ENCODE results near the gene RAD51B.
"Not testable (repeated sequence)": the region's sequence is repeated elsewhere in the genome, so short reads cannot be mapped to it uniquely, and the experiment has no call there.

The RAD51B gene

DNA sequence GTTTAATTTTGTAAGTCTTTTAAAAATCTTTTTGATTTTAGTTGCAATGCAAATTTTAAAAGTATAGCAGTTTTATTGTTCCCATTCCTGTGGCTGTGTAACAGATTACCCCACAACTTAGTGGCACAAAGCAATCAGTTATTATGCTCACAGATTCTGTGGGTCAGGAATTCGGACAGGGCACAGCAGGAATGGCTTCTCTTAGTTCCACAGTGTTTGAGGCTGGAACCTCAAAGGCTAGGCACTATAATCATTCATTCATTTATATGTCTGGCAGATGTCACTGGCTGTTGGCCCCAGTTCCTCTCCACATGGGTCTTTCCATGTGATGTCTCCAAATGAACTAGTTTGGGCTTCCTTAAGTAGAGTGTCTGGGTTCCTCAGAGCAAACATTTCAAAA, 193.3 kb downstream of the RAD51B start:
- no peaks in the 10 kb centered on the region for H3K4me1 Mint-ChIP-seq
- no peak for ATAC-seq (ENCODE audit: low read depth)
- no peaks in the 10 kb centered on the region for H3K27me3 Mint-ChIP-seq
- peaks cover 6% of the 10 kb centered on the region for H3K36me3 Mint-ChIP-seq
- H3K4me3 Mint-ChIP-seq: no peak overlapping the region
- no peak for DNase-seq (ENCODE audit: low spot score in 2 of 2)
- no peak overlapping the region for H3K27ac Mint-ChIP-seq
- H3K9me3 Mint-ChIP-seq: peaks cover 3% of the 10 kb centered on the region

DNA sequence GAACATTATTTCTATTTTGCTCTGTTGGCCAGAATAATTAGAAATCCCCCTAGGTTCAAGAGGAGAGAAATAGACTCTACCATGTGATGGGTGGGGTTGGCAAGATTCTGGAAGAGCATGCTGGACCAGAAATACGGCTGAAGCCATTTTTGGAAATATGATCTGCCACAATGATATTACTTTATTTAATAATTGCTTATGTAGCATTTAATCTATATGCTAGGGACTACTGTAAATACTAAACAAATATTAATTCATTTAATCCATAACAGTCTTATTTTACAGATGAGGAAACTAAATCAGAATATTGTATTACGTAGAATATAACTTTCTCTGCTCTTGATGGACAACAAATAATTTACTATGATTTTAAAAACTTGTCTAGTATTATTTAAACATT, 193.7 kb downstream of the RAD51B start:
- DNase-seq (ENCODE audit: low spot score in 2 of 2): no peak
- Mint-ChIP-seq H3K36me3 (peaks cover 6% of the 10 kb centered on the region), H3K4me1 (no peaks in the 10 kb centered on the region), H3K9me3 (peaks cover 3% of the 10 kb centered on the region), H3K27ac (no peak overlapping the region), H3K27me3 (no peaks in the 10 kb centered on the region), H3K4me3 (no peak overlapping the region)
- ATAC-seq (ENCODE audit: low read depth): no peak

DNA sequence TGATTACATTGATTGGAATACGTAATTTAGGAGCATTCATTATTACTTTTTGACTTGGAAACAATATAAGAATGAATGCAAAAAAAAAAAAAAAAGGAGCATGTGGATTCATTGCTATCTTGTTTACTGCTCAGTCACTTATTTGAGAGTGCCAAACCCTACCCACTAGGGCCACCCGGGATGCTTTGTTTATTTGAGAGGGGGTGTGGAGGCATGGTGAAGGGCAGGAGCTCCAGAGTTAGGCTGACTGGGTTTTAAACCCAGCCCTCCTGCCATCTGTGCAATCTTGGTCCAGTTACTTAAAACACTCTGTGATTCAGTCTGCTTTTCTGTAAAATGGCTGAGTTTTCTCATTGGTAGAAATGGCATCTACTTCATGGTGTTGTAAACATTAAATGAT, 195.2 kb downstream of the RAD51B start:
- Mint-ChIP-seq H3K9me3 (peaks cover 3% of the 10 kb centered on the region), H3K36me3 (peaks cover 6% of the 10 kb centered on the region), H3K27ac (no peak overlapping the region), H3K27me3 (no peaks in the 10 kb centered on the region), H3K4me3 (no peak overlapping the region), H3K4me1 (no peaks in the 10 kb centered on the region)
- ATAC-seq (ENCODE audit: low read depth): no peak
- DNase-seq (ENCODE audit: low spot score in 2 of 2): no peak

DNA sequence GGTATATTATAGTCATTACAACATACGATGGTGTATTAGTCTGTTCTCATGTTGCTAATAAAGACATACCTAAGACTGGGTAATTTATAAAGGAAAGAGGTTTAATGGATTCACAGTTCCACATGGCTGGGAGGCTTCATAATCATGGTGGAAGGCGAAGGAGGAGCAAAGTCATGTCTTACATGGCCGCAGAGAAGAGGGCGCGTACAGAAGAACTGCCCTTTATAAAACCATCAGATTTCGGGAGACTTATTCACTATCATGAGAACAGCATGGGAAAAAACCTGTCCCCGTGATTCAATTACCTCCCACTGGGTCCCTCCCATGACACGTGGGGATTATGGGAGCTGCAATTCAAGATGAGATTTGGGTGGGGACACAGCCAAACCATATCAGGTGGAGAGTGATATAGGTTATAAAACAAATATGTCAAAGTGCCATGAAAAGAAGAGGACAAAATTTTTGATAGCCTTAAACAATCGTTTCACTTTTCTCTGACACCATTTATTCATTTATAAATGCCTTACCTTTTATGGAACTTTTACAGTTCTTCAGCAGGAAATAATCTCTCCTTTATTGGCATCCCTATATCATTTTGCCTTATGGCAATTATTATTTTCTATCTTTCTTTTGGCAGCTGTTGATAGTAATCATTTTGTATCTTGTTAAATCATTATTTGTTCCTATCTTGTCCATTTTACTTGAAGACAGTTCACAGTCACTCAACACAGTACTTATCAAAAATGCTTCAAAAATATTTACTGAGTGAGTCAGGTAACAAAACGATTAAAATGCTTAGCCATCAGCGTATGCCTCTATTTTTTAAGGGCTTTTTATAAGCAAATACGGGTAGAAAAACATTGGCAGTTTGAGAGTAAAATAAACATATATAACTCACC, 196.0 kb downstream of the RAD51B start:
- no peak overlapping the region for H3K27ac Mint-ChIP-seq
- no peaks in the 10 kb centered on the region for H3K4me1 Mint-ChIP-seq
- ATAC-seq (ENCODE audit: low read depth) (no peak), DNase-seq (ENCODE audit: low spot score in 2 of 2) (no peak)
- peaks cover 3% of the 10 kb centered on the region for H3K9me3 Mint-ChIP-seq
- no peak overlapping the region for H3K4me3 Mint-ChIP-seq
- H3K27me3 Mint-ChIP-seq: no peaks in the 10 kb centered on the region
- H3K36me3 Mint-ChIP-seq: peaks cover 6% of the 10 kb centered on the region

DNA sequence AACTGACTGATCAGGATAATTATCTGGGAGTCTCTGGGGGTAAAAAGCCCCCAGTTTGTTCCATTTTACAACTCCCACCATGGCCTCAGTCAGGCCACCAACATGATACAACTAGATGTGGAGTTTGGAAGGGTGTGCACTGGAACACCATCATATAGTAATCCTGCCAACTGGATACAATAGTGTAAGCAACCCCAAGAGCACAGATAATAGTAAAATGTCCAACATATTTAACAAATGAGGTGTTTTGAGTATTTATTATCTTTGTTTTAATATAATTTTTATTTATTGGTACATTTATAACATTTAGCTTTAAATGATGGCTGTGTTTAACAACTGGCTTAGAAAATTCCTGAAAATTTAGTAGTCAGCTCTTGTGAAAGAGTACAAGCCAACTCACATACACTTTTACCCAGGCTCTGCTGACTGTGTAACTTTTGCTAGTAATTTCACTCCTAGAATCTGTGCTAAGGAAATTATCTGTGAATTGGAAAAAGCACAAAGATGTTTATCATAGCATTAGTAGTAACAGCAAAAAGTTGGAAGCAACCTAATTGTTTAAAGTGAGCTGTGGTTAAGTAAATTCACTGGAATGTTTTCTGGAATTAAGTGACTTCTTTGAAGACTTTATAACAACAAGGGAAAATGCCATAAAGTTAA, 196.8 kb downstream of the RAD51B start:
- Mint-ChIP-seq H3K27ac (no peak overlapping the region), H3K27me3 (no peaks in the 10 kb centered on the region), H3K9me3 (peaks cover 3% of the 10 kb centered on the region), H3K36me3 (peaks cover 6% of the 10 kb centered on the region), H3K4me1 (peaks cover 5% of the 10 kb centered on the region), H3K4me3 (no peak overlapping the region)
- ATAC-seq (ENCODE audit: low read depth) (no peak), DNase-seq (ENCODE audit: low spot score in 2 of 2) (no peak)

DNA sequence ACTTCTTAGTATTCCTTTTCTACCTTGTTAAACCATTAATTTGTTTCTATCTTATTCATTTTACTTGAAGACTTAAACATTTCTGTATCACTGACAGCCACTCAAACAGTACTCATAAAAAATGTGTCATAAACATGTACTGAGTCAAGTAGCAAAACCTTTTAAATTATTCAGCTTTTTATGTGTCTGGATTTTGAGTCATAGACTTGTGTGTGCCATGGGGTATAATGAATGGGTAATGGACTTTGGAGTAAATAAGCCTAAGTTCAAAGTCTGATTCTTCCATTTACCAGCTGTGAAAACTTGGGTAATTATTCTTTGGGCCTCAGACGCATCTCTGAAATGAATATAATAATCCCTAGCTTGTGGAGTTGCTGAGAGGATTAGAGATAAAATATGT, 199.0 kb downstream of the RAD51B start:
- Mint-ChIP-seq H3K4me1 (peaks cover 7% of the 10 kb centered on the region), H3K27ac (no peak overlapping the region), H3K9me3 (peaks cover 6% of the 10 kb centered on the region), H3K27me3 (no peaks in the 10 kb centered on the region), H3K4me3 (no peak overlapping the region), H3K36me3 (peaks cover 18% of the 10 kb centered on the region)
- DNase-seq (ENCODE audit: low spot score in 2 of 2): no peak
- ATAC-seq (ENCODE audit: low read depth): no peak

DNA sequence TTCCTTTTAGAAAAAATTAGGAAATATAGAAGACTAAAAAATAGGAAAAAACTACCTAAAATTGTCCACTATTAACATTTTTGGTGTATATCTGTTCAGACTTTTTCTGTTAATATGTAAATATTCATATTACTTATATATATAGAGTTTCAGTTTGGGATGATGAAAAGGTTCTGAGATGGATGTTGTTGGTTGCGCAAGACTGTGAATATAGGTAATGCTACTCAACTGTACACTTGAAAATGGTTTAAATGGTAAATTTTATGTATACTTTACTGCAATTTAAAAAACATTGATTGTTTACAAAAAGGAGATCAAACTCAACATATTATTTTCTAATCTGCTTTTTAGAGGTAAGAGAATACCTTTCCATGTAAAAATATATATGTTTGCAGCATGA, 200.9 kb downstream of the RAD51B start:
- DNase-seq (ENCODE audit: low spot score in 2 of 2): no peak
- Mint-ChIP-seq H3K4me3 (no peak overlapping the region), H3K9me3 (peaks cover 4% of the 10 kb centered on the region), H3K27me3 (no peaks in the 10 kb centered on the region), H3K36me3 (peaks cover 14% of the 10 kb centered on the region), H3K4me1 (peaks cover 7% of the 10 kb centered on the region), H3K27ac (peak overlapping the region; percentile 11)
- ATAC-seq (ENCODE audit: low read depth): no peak

DNA sequence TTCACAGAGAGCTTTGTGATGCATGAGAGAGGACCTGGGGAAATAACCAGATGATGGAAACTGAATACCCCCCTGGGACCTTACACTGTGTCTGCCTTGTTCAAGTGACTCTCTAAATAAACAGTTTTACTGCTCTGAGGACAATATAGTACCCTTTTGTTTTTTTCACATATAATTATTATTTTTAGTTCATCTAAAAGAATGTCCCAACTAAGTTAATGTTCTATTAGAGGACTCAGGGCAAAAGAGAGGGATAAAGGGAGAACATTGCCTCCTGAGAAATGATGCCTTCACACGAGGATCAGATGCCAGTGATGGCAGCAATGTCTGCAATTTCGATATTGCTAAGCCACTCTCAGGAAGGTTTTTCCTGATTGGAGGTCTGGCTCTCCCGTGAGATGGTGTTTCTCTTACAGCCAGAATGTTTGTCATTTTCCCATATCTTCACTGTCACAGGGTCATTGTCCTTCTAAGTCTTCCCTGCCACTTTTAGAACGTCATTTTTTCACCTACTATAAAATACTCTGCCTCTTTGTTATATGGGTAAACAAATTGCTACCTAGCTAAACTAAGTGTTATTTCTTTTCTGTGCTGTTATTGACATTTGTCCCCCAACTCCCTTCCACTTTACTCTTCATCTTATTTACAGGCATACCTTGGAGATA, 201.6 kb downstream of the RAD51B start:
- peaks cover 4% of the 10 kb centered on the region for H3K9me3 Mint-ChIP-seq
- ATAC-seq (ENCODE audit: low read depth): peak; percentile 78
- peak overlapping the region; percentile 42 for H3K27ac Mint-ChIP-seq
- H3K4me1 Mint-ChIP-seq: peaks cover 7% of the 10 kb centered on the region
- H3K27me3 Mint-ChIP-seq: no peaks in the 10 kb centered on the region
- H3K4me3 Mint-ChIP-seq: no peak overlapping the region
- peak in 1 of 2 donors; percentile 4 for DNase-seq (ENCODE audit: low spot score in 2 of 2)
- peaks cover 13% of the 10 kb centered on the region for H3K36me3 Mint-ChIP-seq

DNA sequence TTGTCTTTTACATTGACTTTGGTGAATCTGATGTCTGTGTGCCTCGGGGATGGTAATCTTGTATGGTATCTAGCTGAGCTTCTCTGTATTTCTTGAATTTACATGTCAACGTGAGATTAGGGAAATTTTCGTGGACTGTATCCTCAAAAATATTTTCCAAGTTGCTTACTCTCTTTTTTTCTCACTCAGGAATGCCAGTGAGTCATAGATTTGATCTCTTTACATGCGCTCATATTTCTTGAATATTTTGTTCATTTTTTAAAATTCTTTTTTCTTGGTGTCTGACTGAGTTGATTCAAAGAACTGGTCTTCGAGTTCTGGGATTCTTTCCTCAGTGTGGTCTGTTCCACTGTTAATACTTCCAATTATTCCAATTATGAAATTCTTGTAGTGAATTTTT, 207.7 kb downstream of the RAD51B start:
- peaks cover 41% of the 10 kb centered on the region for H3K36me3 Mint-ChIP-seq
- H3K9me3 Mint-ChIP-seq: peaks cover 9% of the 10 kb centered on the region

DNA sequence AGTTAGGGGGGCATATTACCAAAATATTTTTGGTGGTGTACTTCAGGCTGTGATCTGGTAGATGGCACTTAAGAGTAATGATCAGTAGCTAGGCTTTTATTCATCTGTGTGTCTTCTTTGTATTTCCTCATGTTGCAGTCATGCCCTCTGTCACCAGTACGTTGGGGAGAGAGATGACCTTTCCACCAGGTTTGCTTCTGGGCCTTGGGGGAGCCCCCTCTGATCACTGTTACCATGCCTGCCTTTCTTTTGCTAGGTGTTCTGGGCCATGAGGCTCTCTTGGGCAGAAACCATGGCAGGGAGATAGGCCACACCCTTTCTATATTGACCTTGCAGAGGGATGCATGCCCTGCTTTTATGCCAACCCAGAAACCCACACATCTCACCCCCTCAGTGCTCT, 208.5 kb downstream of the RAD51B start:
- H3K9me3 Mint-ChIP-seq: peaks cover 7% of the 10 kb centered on the region
- ATAC-seq (ENCODE audit: low read depth): no peak
- H3K4me1 Mint-ChIP-seq: peaks cover 5% of the 10 kb centered on the region
- H3K4me3 Mint-ChIP-seq: no peak overlapping the region
- no peak for DNase-seq (ENCODE audit: low spot score in 2 of 2)
- no peaks in the 10 kb centered on the region for H3K27me3 Mint-ChIP-seq
- H3K36me3 Mint-ChIP-seq: peaks cover 38% of the 10 kb centered on the region
- no peak overlapping the region for H3K27ac Mint-ChIP-seq

More for the DNA sequence above, 207.7 kb downstream of the RAD51B start:
- DNase-seq (ENCODE audit: low spot score in 2 of 2) (no peak), ATAC-seq (ENCODE audit: low read depth) (no peak)
- no peak overlapping the region for H3K4me3 Mint-ChIP-seq
- H3K27ac Mint-ChIP-seq: no peak overlapping the region
- H3K4me1 Mint-ChIP-seq: peaks cover under 1% of the 10 kb centered on the region
- H3K27me3 Mint-ChIP-seq: no peaks in the 10 kb centered on the region

DNA sequence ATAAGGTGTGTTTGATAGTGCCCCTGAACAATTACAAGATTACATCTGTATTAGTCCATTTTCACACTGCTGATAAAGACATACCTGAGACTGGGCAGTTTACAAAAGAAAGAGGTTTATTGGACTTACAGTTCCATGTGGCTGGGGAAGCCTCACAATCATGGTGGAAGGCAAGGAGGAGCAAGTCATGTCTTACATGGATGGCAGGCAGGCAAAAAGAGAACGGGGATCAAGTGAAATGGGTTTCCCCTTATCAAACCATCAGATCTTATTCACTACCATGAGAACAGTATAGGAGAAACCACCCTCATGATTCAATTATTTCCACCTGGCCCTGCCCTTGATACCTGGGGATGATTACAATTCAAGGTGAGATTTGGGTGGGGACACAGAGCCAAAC, 211.4 kb downstream of the RAD51B start:
- not testable (repeated sequence) for H3K27me3 Mint-ChIP-seq; ATAC-seq (ENCODE audit: low read depth); H3K4me1 Mint-ChIP-seq; H3K27ac Mint-ChIP-seq; DNase-seq (ENCODE audit: low spot score in 2 of 2); H3K4me3 Mint-ChIP-seq; H3K9me3 Mint-ChIP-seq
- peaks cover 32% of the 10 kb centered on the region for H3K36me3 Mint-ChIP-seq

DNA sequence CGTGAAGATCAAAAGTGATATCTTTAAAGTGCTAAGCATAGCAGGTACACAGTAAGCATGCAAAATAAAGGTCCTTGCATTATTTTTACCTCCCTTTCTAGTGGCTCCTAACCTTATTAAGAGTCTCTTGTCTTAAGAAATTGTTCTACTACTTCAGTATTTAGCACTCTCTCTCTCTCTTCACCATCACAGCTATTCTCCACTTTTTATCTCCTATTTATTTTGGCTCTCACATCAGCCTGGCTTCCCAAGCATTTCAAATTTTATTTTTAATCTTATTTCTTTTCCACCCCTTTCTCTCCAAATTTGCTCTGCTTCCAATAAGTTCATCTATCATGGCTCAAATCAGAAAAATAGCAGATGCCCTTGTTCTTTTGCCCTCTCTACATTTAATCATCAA, 212.6 kb downstream of the RAD51B start:
- ATAC-seq (ENCODE audit: low read depth) (no peak), DNase-seq (ENCODE audit: low spot score in 2 of 2) (no peak)
- Mint-ChIP-seq H3K36me3 (peaks cover 25% of the 10 kb centered on the region), H3K4me1 (peaks cover 5% of the 10 kb centered on the region), H3K27me3 (no peaks in the 10 kb centered on the region), H3K27ac (no peak overlapping the region), H3K9me3 (peaks cover 5% of the 10 kb centered on the region), H3K4me3 (no peak overlapping the region)

DNA sequence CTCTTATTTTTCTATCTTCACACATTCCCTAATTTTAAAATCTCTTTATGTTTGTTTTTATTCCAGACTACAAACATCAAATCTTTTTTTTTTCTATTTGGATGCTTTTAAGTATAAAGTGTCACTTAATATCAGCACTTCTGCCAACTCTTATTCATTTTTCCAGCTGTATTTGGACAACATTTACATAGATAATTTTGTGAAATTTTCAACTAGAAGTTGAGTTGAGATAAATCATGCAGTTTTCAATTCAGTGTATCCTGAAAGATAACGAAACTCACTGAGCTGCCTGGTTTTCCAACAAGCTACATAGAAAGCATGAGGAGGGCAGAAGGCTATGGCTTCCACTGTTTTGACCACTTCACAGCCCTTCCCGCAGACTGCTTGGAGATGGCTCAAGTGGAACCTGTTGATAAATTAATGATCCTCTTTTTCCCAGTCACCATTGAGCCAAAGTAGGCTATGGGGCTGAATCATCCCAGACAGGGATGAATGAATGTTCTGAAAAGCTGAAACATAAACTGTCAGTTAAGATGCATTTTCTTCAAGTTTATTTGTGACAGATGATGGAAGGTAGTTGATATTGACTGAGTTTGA, 213.9 kb downstream of the RAD51B start:
- ATAC-seq (ENCODE audit: low read depth) (no peak), DNase-seq (ENCODE audit: low spot score in 2 of 2) (no peak)
- peaks cover 5% of the 10 kb centered on the region for H3K9me3 Mint-ChIP-seq
- H3K27ac Mint-ChIP-seq: no peak overlapping the region
- H3K4me1 Mint-ChIP-seq: peaks cover 5% of the 10 kb centered on the region
- H3K36me3 Mint-ChIP-seq: peaks cover 25% of the 10 kb centered on the region
- no peaks in the 10 kb centered on the region for H3K27me3 Mint-ChIP-seq
- no peak overlapping the region for H3K4me3 Mint-ChIP-seq

DNA sequence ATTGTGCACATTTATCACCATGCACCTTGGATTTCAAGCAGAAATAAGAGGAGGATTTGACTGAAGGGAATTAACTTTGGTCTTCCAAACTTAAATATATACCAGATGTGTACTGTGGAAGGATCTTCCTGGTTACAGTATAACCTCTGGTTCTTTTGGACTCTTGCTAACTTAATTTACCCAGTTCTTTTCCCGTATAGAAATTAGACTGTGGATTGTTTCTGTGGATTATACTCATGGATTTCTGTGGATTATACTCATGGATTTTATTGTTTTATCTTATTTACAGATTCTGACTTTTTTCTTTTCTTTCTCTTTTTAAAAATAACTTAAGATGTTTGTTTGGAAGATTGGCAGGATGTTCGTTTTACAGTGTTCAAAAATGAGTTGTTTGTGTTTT, 215.3 kb downstream of the RAD51B start:
- DNase-seq (ENCODE audit: low spot score in 2 of 2) (no peak), ATAC-seq (ENCODE audit: low read depth) (no peak)
- Mint-ChIP-seq H3K27me3 (no peaks in the 10 kb centered on the region), H3K4me3 (no peak overlapping the region), H3K9me3 (peaks cover 2% of the 10 kb centered on the region), H3K27ac (no peak overlapping the region), H3K4me1 (peaks cover 7% of the 10 kb centered on the region), H3K36me3 (peaks cover 16% of the 10 kb centered on the region)

Measured in memory B cell (primary cell).